Mammary microvascular endothelial cell (primary cell): ENCODE measurements around the gene MAST2. TPM values are rescaled to one million over a fixed set of nuclear protein-coding genes. Genes with fewer than 3 reads are reported as not detected.

Experiments used
- total RNA-seq: library from RNA; depleted of rRNA; stranded (reverse); fragments of >200 nt; gene quantifications from 2 replicates; pipeline ENCODE4 v1.2.3, GENCODE V29; 2015

MAST2 gene
- 24.4 and 28.4 TPM in 2 replicates for total RNA-seq

DNA sequence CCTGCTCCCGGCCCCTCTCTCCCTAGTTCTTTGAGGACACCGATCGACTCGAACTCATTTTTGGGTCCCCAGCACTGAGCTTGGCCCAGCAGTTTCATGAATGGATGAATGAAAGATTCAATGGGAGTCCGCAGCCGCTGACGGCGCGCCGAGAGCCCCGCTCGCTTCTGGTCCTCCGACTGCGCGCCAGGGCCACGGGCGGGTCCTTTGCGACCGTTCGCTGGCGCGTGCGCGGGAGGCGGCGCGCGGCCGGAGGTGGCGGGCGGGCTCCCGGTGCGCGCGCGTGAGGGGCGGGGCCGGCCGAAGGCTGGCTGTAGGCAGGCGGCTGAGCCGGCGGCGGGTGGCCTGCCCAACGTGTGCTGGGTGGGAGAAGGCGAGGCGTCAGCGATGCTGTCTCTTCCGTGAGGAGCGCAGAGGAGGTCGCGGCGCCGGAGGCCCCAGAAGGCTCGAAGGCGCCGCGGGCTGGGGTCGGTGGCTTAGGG is at the start of gene MAST2:
MAST2 (plus strand) TSS at position 314 of the 482 bp plus-strand sequence. CDS start 284 bp downstream, outside the sequence.

Other genes starting within 250 kb of the MAST2 start
- gene NASP, start 219.6 kb upstream of the MAST2 start, total RNA-seq, result 71.8 and 90.8 TPM in 2 replicates
- gene CCDC17, start 179.6 kb upstream of the MAST2 start, total RNA-seq, result 0.07 and 0.10 TPM in 2 replicates
- 59.8 and 65.2 TPM in 2 replicates for gene GPBP1L1, start 117.1 kb upstream of the MAST2 start, total RNA-seq
- gene TMEM69, start 115.4 kb upstream of the MAST2 start, total RNA-seq, result 40.4 and 62.2 TPM in 2 replicates
- gene IPP, start 53.0 kb upstream of the MAST2 start, total RNA-seq, result 3.8 and 4.3 TPM in 2 replicates